IPS DF 6.9 (cell line): Measurements from ENCODE around the gene ZNF2.
"Not testable (repeated sequence)": the region's sequence is repeated elsewhere in the genome, so short reads cannot be mapped to it uniquely, and the experiment has no call there.

Source experiments
- DNase-seq: peaks from one replicate; pipeline ENCODE4 v3.0.0-alpha.2; 2013; ENCODE audit warnings: low read depth, low spot score
- H3K27ac ChIP-seq: one replicate; pipeline ENCODE4 v1.5.1; 2013; ENCODE audit warnings: low read length, control low read depth
- H3K27me3 ChIP-seq: 2 replicates; pipeline ENCODE4 v1.6.1; 2013; ENCODE audit warnings: mild to moderate bottlenecking, low read length; ENCODE audit not compliant: control insufficient read depth, insufficient read depth
- H3K36me3 ChIP-seq: 2 replicates; pipeline ENCODE4 v1.6.1; 2013; ENCODE audit warnings: low read length; ENCODE audit not compliant: control insufficient read depth, insufficient read depth
- H3K4me1 ChIP-seq: 2 replicates; pipeline ENCODE4 v1.6.1; 2013; ENCODE audit warnings: low read length; ENCODE audit not compliant: control insufficient read depth, insufficient read depth
- H3K4me3 ChIP-seq: 2 replicates; pipeline ENCODE4 v1.5.1; 2013; ENCODE audit warnings: mild to moderate bottlenecking, low read length
- H3K9me3 ChIP-seq: 2 replicates; pipeline ENCODE4 v1.6.1; 2013; ENCODE audit warnings: low read length, inconsistent platforms; ENCODE audit not compliant: control insufficient read depth, insufficient read depth
- WGBS: extraction: QIAGEN DNeasy Blood & Tissue Kit; methylation state at CpG from one replicate; pipeline ENCODE4 v1.1.7; 2013; ENCODE audit warnings: mixed read lengths, missing lambda C conversion rate; ENCODE audit not compliant: insufficient read length, insufficient coverage; 5-methylcytosine and 5-hydroxymethylcytosine counted together

ZNF2 gene

GRCh38 chr2:95159690-95160449 lies 5.7 kb upstream of the ZNF2 start, which contains the start of gene ZNF514:
Gene ZNF514 (minus strand): TSS chr2:95159848. CDS start chr2:95153253, 6,595 bp downstream.
- Histone ChIP-seq H3K27ac (no peak within 1 kb of the TSS), H3K9me3 (no peaks in the 10 kb centered on the region), H3K27me3 (no peaks in the 10 kb centered on the region; the same call in none of the 2 replicates), H3K4me3 (peak within 1 kb of the TSS; percentile 61; the same call in 1 of the 2 replicates), H3K36me3 (no peaks in the 10 kb centered on the region), H3K4me1 (no peaks in the 10 kb centered on the region; the same call in 1 of the 2 replicates)
- DNase-seq, result no peak
- no CpG with 5 or more reads among the region's 64 CpGs for WGBS

GRCh38 chr2:95165030-95165370 lies 609 bp upstream of the ZNF2 start:
- no peak for DNase-seq
- Histone ChIP-seq H3K4me1 (no peaks in the 10 kb centered on the region; the same call in 1 of the 2 replicates), H3K27ac (no peak overlapping the region), H3K36me3 (no peaks in the 10 kb centered on the region), H3K4me3 (peak overlapping the region; percentile 82), H3K9me3 (no peaks in the 10 kb centered on the region), H3K27me3 (no peaks in the 10 kb centered on the region)
- WGBS, result no CpG with 5 or more reads among the region's 9 CpGs

GRCh38 chr2:95166065-95166763 lies 605 bp downstream of the ZNF2 start:
- WGBS, result no CpG with 5 or more reads among the region's 16 CpGs
- no peaks in the 10 kb centered on the region for H3K9me3 ChIP-seq
- no peak overlapping the region for H3K27ac ChIP-seq
- no peaks in the 10 kb centered on the region for H3K27me3 ChIP-seq
- H3K4me3 ChIP-seq, result peak overlapping the region; percentile 82; the same call in 1 of the 2 replicates
- no peak for DNase-seq
- no peaks in the 10 kb centered on the region for H3K36me3 ChIP-seq
- no peaks in the 10 kb centered on the region for H3K4me1 ChIP-seq

- H3K27ac ChIP-seq, result no peak overlapping the region
Measured at GRCh38 chr2:95171902-95172301, 6.3 kb downstream of the ZNF2 start.

GRCh38 chr2:95174031-95174542 lies 8.5 kb downstream of the ZNF2 start:
- no peaks in the 10 kb centered on the region; the same call in 1 of the 2 replicates for H3K36me3 ChIP-seq
- H3K4me3 ChIP-seq, result no peak overlapping the region
- no peak overlapping the region for H3K27ac ChIP-seq
- no CpG with 5 or more reads among the region's 2 CpGs for WGBS
- no peaks in the 10 kb centered on the region for H3K4me1 ChIP-seq
- H3K9me3 ChIP-seq, result no peaks in the 10 kb centered on the region
- DNase-seq, result no peak
- no peaks in the 10 kb centered on the region for H3K27me3 ChIP-seq

More at GRCh38 chr2:95171902-95172301, 6.3 kb downstream of the ZNF2 start:
- no peaks in the 10 kb centered on the region for H3K9me3 ChIP-seq
- no peaks in the 10 kb centered on the region for H3K36me3 ChIP-seq
- no peak overlapping the region for H3K4me3 ChIP-seq
- H3K4me1 ChIP-seq, result no peaks in the 10 kb centered on the region
- no peaks in the 10 kb centered on the region for H3K27me3 ChIP-seq
- no CpG with 5 or more reads among the region's 7 CpGs for WGBS
- no peak for DNase-seq

GRCh38 chr2:95179451-95179850 lies 13.8 kb downstream of the ZNF2 start:
- Histone ChIP-seq H3K27me3 (no peaks in the 10 kb centered on the region), H3K4me1 (no peaks in the 10 kb centered on the region), H3K27ac (no peak overlapping the region), H3K4me3 (no peak overlapping the region), H3K36me3 (peaks cover 4% of the 10 kb centered on the region; the same call in 1 of the 2 replicates), H3K9me3 (no peaks in the 10 kb centered on the region)
- DNase-seq, result no peak
- WGBS, result no CpG with 5 or more reads among the region's 7 CpGs

GRCh38 chr2:95181774-95182173 lies 16.2 kb downstream of the ZNF2 start:
- WGBS, result no CpG with 5 or more reads among the region's 18 CpGs
- Histone ChIP-seq H3K27me3 (no peaks in the 10 kb centered on the region), H3K4me3 (no peak overlapping the region), H3K36me3 (peaks cover 4% of the 10 kb centered on the region; the same call in 1 of the 2 replicates), H3K4me1 (no peaks in the 10 kb centered on the region), H3K27ac (no peak overlapping the region), H3K9me3 (no peaks in the 10 kb centered on the region)
- DNase-seq, result no peak

GRCh38 chr2:95185197-95185596 lies 19.6 kb downstream of the ZNF2 start:
- no peaks in the 10 kb centered on the region for H3K9me3 ChIP-seq
- no peak overlapping the region for H3K4me3 ChIP-seq
- H3K27ac ChIP-seq, result no peak overlapping the region
- no peak for DNase-seq
- H3K4me1 ChIP-seq, result no peaks in the 10 kb centered on the region
- 0 out of 2 replicates have a peak, but pooled peaks cover 4% of the 10 kb centered on the region for H3K36me3 ChIP-seq
- WGBS, result no CpG with 5 or more reads among the region's 3 CpGs
- no peaks in the 10 kb centered on the region for H3K27me3 ChIP-seq

GRCh38 chr2:95185973-95186372 lies 20.4 kb downstream of the ZNF2 start:
- H3K4me1 ChIP-seq, result no peaks in the 10 kb centered on the region
- H3K27me3 ChIP-seq, result no peaks in the 10 kb centered on the region
- no peaks in the 10 kb centered on the region for H3K9me3 ChIP-seq
- 0 out of 2 replicates have a peak, but pooled peaks cover 4% of the 10 kb centered on the region for H3K36me3 ChIP-seq
- no peak for DNase-seq
- no CpG with 5 or more reads among the region's 2 CpGs for WGBS
- no peak overlapping the region for H3K27ac ChIP-seq
- no peak overlapping the region for H3K4me3 ChIP-seq

GRCh38 chr2:95192956-95193355 lies 27.3 kb downstream of the ZNF2 start:
- H3K27me3 ChIP-seq, H3K36me3 ChIP-seq, H3K4me3 ChIP-seq, H3K9me3 ChIP-seq, DNase-seq, H3K27ac ChIP-seq, H3K4me1 ChIP-seq: not testable (repeated sequence)
- no CpG with 5 or more reads among the region's 15 CpGs for WGBS
